Measurements from ENCODE around the gene MAP4K2.

MAP4K2 gene

DNA sequence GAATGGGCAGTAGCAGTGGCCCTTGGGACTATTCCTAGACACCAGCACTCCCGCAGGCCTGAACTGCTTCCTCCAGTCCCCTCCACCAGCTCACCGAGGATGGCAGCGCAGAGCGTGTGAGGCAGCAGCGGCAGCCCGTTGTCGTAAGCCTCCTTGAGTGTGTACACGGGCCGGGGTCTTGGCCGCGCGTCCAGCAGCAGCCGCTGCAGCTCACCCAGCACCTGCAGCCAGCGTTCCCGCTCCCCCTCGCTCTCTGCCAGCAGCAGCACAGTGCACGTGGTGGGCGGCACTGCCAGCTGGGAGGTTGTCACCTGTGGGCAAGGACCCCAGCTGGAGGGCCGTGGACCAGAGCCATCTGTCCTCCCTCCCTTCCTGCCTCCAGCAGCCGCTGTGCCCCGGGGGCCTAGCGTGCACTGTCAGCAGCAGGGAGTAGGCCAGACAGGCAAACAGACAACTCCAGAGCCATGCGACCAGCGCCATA is 28.4 kb upstream of the MAP4K2 start:
- DNase-seq = no peak
- TF ChIP-seq, protein P1, sequence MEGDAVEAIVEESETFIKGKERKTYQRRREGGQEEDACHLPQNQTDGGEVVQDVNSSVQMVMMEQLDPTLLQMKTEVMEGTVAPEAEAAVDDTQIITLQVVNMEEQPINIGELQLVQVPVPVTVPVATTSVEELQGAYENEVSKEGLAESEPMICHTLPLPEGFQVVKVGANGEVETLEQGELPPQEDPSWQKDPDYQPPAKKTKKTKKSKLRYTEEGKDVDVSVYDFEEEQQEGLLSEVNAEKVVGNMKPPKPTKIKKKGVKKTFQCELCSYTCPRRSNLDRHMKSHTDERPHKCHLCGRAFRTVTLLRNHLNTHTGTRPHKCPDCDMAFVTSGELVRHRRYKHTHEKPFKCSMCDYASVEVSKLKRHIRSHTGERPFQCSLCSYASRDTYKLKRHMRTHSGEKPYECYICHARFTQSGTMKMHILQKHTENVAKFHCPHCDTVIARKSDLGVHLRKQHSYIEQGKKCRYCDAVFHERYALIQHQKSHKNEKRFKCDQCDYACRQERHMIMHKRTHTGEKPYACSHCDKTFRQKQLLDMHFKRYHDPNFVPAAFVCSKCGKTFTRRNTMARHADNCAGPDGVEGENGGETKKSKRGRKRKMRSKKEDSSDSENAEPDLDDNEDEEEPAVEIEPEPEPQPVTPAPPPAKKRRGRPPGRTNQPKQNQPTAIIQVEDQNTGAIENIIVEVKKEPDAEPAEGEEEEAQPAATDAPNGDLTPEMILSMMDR (IDR thresholded peaks at IDR 0.05; ENCODE audit: low read depth, low read length, missing control alignments) = no peak
- in situ Hi-C loops (cut with HindIII; ENCODE audit: low pct_ligation_motif_present, low sequenced_read_pairs) = no loop called here
- Histone ChIP-seq H3K36me3 (replicated peaks) (no peaks in the 10 kb centered on the region), H3K27me3 (replicated peaks) (no peaks in the 10 kb centered on the region), H3K27ac (no peak overlapping the region), H3K4me3 (ENCODE audit: low read depth, low read length) (no peak overlapping the region)

GRCh38 chr11:64829536-64830251 is 26.7 kb upstream of the MAP4K2 start:
- Histone ChIP-seq H3K27ac (no peak overlapping the region), H3K36me3 (replicated peaks) (no peaks in the 10 kb centered on the region), H3K4me3 (ENCODE audit: low read depth, low read length) (no peak overlapping the region), H3K27me3 (replicated peaks) (no peaks in the 10 kb centered on the region)
- no peak for DNase-seq
- in situ Hi-C loops (cut with HindIII; ENCODE audit: low pct_ligation_motif_present, low sequenced_read_pairs) = no loop called here
- TF ChIP-seq, protein P1 (IDR thresholded peaks at IDR 0.05; ENCODE audit: low read depth, low read length, missing control alignments) = no peak

DNA sequence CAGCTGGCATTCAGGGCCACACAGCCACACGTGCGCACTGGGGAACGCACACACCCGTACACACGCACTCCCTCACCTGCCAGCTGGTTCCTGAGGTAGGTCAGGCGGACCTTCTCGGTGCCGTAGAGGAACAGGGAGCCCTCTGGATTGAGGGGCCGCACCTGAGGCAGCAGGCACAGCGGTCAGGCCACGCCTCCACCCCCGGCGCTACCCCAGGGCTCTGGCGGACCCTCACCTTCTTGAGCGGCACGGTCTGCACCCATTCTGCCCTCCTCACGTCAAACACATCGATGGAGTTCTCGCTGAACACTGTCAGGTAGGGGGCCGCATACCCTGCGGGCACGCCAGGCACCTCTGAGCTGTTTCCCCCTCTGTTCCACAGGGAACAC is 24.4 kb upstream of the MAP4K2 start:
- no peak overlapping the region for H3K27ac ChIP-seq
- H3K4me3 ChIP-seq (ENCODE audit: low read depth, low read length) = no peak overlapping the region
- TF ChIP-seq, protein P1 (IDR thresholded peaks at IDR 0.05; ENCODE audit: low read depth, low read length, missing control alignments) = no peak
- in situ Hi-C loops (cut with HindIII; ENCODE audit: low pct_ligation_motif_present, low sequenced_read_pairs) = no loop called here
- no peak for DNase-seq
- H3K27me3 ChIP-seq (replicated peaks) = no peaks in the 10 kb centered on the region
- no peaks in the 10 kb centered on the region for H3K36me3 ChIP-seq (replicated peaks)

GRCh38 chr11:64826578-64827450 is 23.8 kb upstream of the MAP4K2 start:
- TF ChIP-seq, protein P1 (IDR thresholded peaks at IDR 0.05; ENCODE audit: low read depth, low read length, missing control alignments) = no peak
- DNase-seq = no peak
- in situ Hi-C loops (cut with HindIII; ENCODE audit: low pct_ligation_motif_present, low sequenced_read_pairs) = no loop called here
- Histone ChIP-seq H3K27me3 (replicated peaks) (no peaks in the 10 kb centered on the region), H3K4me3 (ENCODE audit: low read depth, low read length) (no peak overlapping the region), H3K27ac (no peak overlapping the region), H3K36me3 (replicated peaks) (no peaks in the 10 kb centered on the region)

DNA sequence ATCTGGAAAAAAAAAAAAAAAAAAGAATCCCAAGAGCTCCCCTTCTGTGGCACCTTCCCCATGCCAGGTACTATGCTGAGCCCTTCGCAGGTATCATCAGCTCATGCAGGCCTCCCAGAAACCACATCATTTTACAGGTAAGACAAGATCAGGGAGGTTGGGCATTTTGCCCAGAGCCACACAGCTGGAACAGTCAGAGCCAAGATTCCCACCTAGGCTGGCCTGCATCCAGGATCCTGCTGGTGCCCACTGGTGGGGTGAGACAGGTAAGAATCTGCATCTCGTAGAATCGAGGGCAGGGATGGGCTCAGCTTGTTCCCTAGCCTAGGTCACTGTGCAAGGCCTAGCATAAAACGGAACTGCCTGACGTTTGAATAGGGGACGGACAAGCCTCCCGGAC is 23.0 kb upstream of the MAP4K2 start:
- Histone ChIP-seq H3K27ac (no peak overlapping the region), H3K4me3 (ENCODE audit: low read depth, low read length) (no peak overlapping the region), H3K27me3 (replicated peaks) (no peaks in the 10 kb centered on the region), H3K36me3 (replicated peaks) (no peaks in the 10 kb centered on the region)
- in situ Hi-C loops (cut with HindIII; ENCODE audit: low pct_ligation_motif_present, low sequenced_read_pairs) = no loop called here
- DNase-seq = no peak
- TF ChIP-seq, protein P1 (IDR thresholded peaks at IDR 0.05; ENCODE audit: low read depth, low read length, missing control alignments) = no peak
